IMR-90 (cell line): ENCODE results near the gene MID1. TPM values are rescaled to one million over a fixed set of nuclear protein-coding genes. Genes with fewer than 3 reads are reported as not detected.

ENCODE experiments used
- ATAC-seq: fragments of 200-7000 bp; cut with Tn5 transposase; 2 replicates; pipeline ENCODE4 v1.9.1; 2020; ENCODE audit warnings: low read depth, mild to moderate bottlenecking, moderate library complexity
- BruUV-seq: library from RNA; stranded (reverse); fragments of 400-500 nt; replicated peaks from 2 replicates; lab custom pipeline; 2021; lab: Mats Ljungman, UMichigan
- CTCF ChIA-PET: fragments of 300-600 bp; formaldehyde crosslinking; extraction: SDS; loops from one replicate; lab custom pipeline; 2021; ENCODE audit warnings: antibody characterized with exemption; lab: Yijun Ruan, JAX
- POLR2A ChIA-PET: fragments of 300-600 bp; sonication (Branson Sonifier 250); formaldehyde crosslinking; loops from one replicate; lab custom pipeline; 2022; ENCODE audit warnings: antibody characterized with exemption; ENCODE audit not compliant: unreplicated experiment; lab: Charles Lee
- DNase-seq: peaks from one replicate; pipeline ENCODE4 v3.0.0; 2013
- H2AFZ ChIP-seq: replicated peaks from 2 replicates; pipeline ENCODE3; 2013; ENCODE audit warnings: low read length, mild to moderate bottlenecking; ENCODE audit not compliant: poor library complexity
- H2AK5ac ChIP-seq: 2 replicates; pipeline ENCODE4 v1.6.1; 2013; ENCODE audit warnings: low read depth, low read length, inconsistent platforms
- H2AK9ac ChIP-seq: replicated peaks from 2 replicates; pipeline ENCODE3; 2013; ENCODE audit warnings: mild to moderate bottlenecking, low read depth, low read length, moderate library complexity; ENCODE audit not compliant: poor library complexity
- H2BK120ac ChIP-seq: 2 replicates; pipeline ENCODE4 v1.6.1; 2013; ENCODE audit warnings: low read depth, low read length, inconsistent platforms
- H2BK15ac ChIP-seq: 3 replicates; pipeline ENCODE4 v1.6.1; 2013; ENCODE audit warnings: low read depth, low read length, inconsistent platforms
- H2BK20ac ChIP-seq: 2 replicates; pipeline ENCODE4 v1.6.1; 2013; ENCODE audit warnings: low read depth, mild to moderate bottlenecking, inconsistent platforms, low read length, moderate library complexity
- H2BK5ac ChIP-seq: 2 replicates; pipeline ENCODE4 v1.6.1; 2013; ENCODE audit warnings: mild to moderate bottlenecking, low read depth, low read length, inconsistent platforms; ENCODE audit not compliant: poor library complexity, severe bottlenecking
- H3K14ac ChIP-seq: replicated peaks from 2 replicates; pipeline ENCODE4 v1.6.1; 2013; ENCODE audit warnings: low read depth, low read length, inconsistent platforms
- H3K18ac ChIP-seq: 2 replicates; pipeline ENCODE4 v1.6.1; 2013; ENCODE audit warnings: low read depth, low read length, control low read depth
- H3K23ac ChIP-seq: 2 replicates; pipeline ENCODE4 v1.6.1; 2013; ENCODE audit warnings: low read depth, low read length, inconsistent platforms
- H3K27ac ChIP-seq: 2 replicates; pipeline ENCODE4 v1.5.1; 2013; ENCODE audit warnings: mild to moderate bottlenecking, control low read depth, low read length; ENCODE audit not compliant: insufficient read depth
- H3K27me3 ChIP-seq: 2 replicates; pipeline ENCODE4 v1.6.1; 2013; ENCODE audit warnings: low read length; ENCODE audit not compliant: control insufficient read depth, insufficient read depth
- H3K36me3 ChIP-seq: 2 replicates; pipeline ENCODE4 v1.6.1; 2013; ENCODE audit warnings: low read length, mixed read lengths; ENCODE audit not compliant: control insufficient read depth, insufficient read depth
- H3K4ac ChIP-seq: 2 replicates; pipeline ENCODE4 v1.6.1; 2013; ENCODE audit warnings: low read depth, low read length, inconsistent platforms
- H3K4me1 ChIP-seq: 2 replicates; pipeline ENCODE4 v1.6.1; 2013; ENCODE audit warnings: low read length, mixed read lengths; ENCODE audit not compliant: control insufficient read depth, insufficient read depth
- H3K4me2 ChIP-seq: 2 replicates; pipeline ENCODE4 v1.6.1; 2013; ENCODE audit warnings: low read depth, mild to moderate bottlenecking, control low read depth, low read length, moderate library complexity
- H3K4me3 ChIP-seq: 2 replicates; pipeline ENCODE4 v1.5.1; 2013; ENCODE audit warnings: low read depth, mild to moderate bottlenecking, control low read depth, low read length, moderate library complexity; ENCODE audit not compliant: insufficient read depth
- H3K56ac ChIP-seq: 2 replicates; pipeline ENCODE4 v1.6.1; 2013; ENCODE audit warnings: low read length, inconsistent platforms; ENCODE audit not compliant: insufficient read depth; ENCODE audit errors: extremely low read depth
- H3K79me1 ChIP-seq, 2 experiments: 2 replicates each; pipeline ENCODE4 v1.6.1; 2013; ENCODE audit warnings: low read length in 2 of 2, inconsistent platforms in 1 of 2, low read depth in 1 of 2
- H3K9ac ChIP-seq: 2 replicates; pipeline ENCODE4 v1.6.1; 2013; ENCODE audit warnings: low read depth, low read length, control low read depth
- H3K9me1 ChIP-seq: 2 replicates; pipeline ENCODE4 v1.6.1; 2013; ENCODE audit warnings: low read length, inconsistent platforms; ENCODE audit not compliant: insufficient read depth
- H3K9me3 ChIP-seq: 2 replicates; pipeline ENCODE4 v1.6.1; 2013; ENCODE audit warnings: low read length; ENCODE audit not compliant: control insufficient read depth, insufficient read depth
- H4K20me1 ChIP-seq: 2 replicates; pipeline ENCODE4 v1.6.1; 2013; ENCODE audit warnings: low read length, inconsistent platforms; ENCODE audit not compliant: insufficient read depth
- H4K5ac ChIP-seq: 2 replicates; pipeline ENCODE4 v1.6.1; 2013; ENCODE audit warnings: mild to moderate bottlenecking, low read depth, low read length, control low read depth
- H4K8ac ChIP-seq, 2 experiments: 2 replicates each; pipeline ENCODE4 v1.6.1; 2013; ENCODE audit warnings: low read depth in 2 of 2, low read length in 2 of 2, control low read depth in 1 of 2, inconsistent platforms in 1 of 2
- H4K91ac ChIP-seq: 2 replicates; pipeline ENCODE4 v1.6.1; 2013; ENCODE audit warnings: low read depth, low read length, inconsistent platforms; ENCODE audit not compliant: insufficient read depth
- BHLHE40 ChIP-seq: fragments of 150-350 bp; IDR thresholded peaks from 2 replicates; pipeline ENCODE4 v1.6.1; 2016; ENCODE audit warnings: mild to moderate bottlenecking, low read depth, low read length
- CEBPB ChIP-seq: IDR thresholded peaks from 2 replicates; pipeline ENCODE4 v1.6.1; 2012; ENCODE audit warnings: low read depth, low read length, improper control_type of control experiment
- CHD1 ChIP-seq: IDR thresholded peaks from 2 replicates; pipeline ENCODE4 v1.6.1; 2012; ENCODE audit warnings: low read depth, low read length, improper control_type of control experiment
- CTCF ChIP-seq: conservative IDR thresholded peaks from 2 replicates; pipeline ENCODE4 v1.5.1; 2012; ENCODE audit warnings: mild to moderate bottlenecking, low read depth, low read length, improper control_type of control experiment
- ELK1 ChIP-seq: fragments of 150-350 bp; IDR thresholded peaks from 2 replicates; pipeline ENCODE4 v1.6.1; 2016; ENCODE audit warnings: low read depth, mild to moderate bottlenecking, low read length, moderate library complexity, borderline replicate concordance
- FOS ChIP-seq: fragments of 150-350 bp; IDR thresholded peaks from 2 replicates; pipeline ENCODE4 v1.6.1; 2016; ENCODE audit warnings: low read depth, low read length
- MAFK ChIP-seq: IDR thresholded peaks from 2 replicates; pipeline ENCODE4 v1.6.1; 2012; ENCODE audit warnings: low read depth, low read length, improper control_type of control experiment
- MAZ ChIP-seq: IDR thresholded peaks from 2 replicates; pipeline ENCODE4 v1.6.1; 2012; ENCODE audit warnings: low read depth, mild to moderate bottlenecking, low read length, improper control_type of control experiment, moderate library complexity, borderline replicate concordance
- MXI1 ChIP-seq: IDR thresholded peaks from 2 replicates; pipeline ENCODE4 v1.6.1; 2012; ENCODE audit warnings: low read depth, mild to moderate bottlenecking, low read length, moderate library complexity, borderline replicate concordance
- NFE2L2 ChIP-seq: fragments of 150-350 bp; IDR thresholded peaks from 2 replicates; pipeline ENCODE4 v1.6.1; 2016; ENCODE audit warnings: low read depth, mild to moderate bottlenecking, low read length
- POLR2A ChIP-seq: IDR thresholded peaks from 2 replicates; pipeline ENCODE4 v1.6.1; 2012; ENCODE audit warnings: mild to moderate bottlenecking, low read depth, low read length
- RAD21 ChIP-seq: IDR thresholded peaks from 2 replicates; pipeline ENCODE4 v1.6.1; 2012; ENCODE audit warnings: low read length, improper control_type of control experiment
- RCOR1 ChIP-seq: IDR thresholded peaks from 2 replicates; pipeline ENCODE4 v1.6.1; 2012; ENCODE audit warnings: mild to moderate bottlenecking, low read length, improper control_type of control experiment; ENCODE audit not compliant: insufficient replicate concordance
- RFX5 ChIP-seq: IDR thresholded peaks from 2 replicates; pipeline ENCODE4 v1.8.0; 2012; ENCODE audit warnings: low read depth, mild to moderate bottlenecking, low read length, moderate library complexity
- SMC3 ChIP-seq: fragments of 150-350 bp; IDR thresholded peaks from 2 replicates; pipeline ENCODE4 v1.6.1; 2016; ENCODE audit warnings: low read depth, mild to moderate bottlenecking, antibody characterized with exemption, low read length, moderate library complexity
- USF2 ChIP-seq: fragments of 150-350 bp; IDR thresholded peaks from 2 replicates; pipeline ENCODE4 v1.6.1; 2017; ENCODE audit warnings: mild to moderate bottlenecking, antibody characterized with exemption, low read length, low read depth
- WGBS, 2 experiments: methylation state at CpG; one replicate each; pipeline versions ENCODE4 v1.1.5 to v1.1.7; 2013; ENCODE audit warnings: missing lambda C conversion rate in 2 of 2; ENCODE audit not compliant: insufficient read length in 1 of 2; ENCODE audit errors: extremely low coverage in 2 of 2; 5-methylcytosine and 5-hydroxymethylcytosine counted together
- dilution Hi-C: fragments of 300-500 bp; cut with HindIII; formaldehyde crosslinking; loops from one replicate; pipeline ENCODE4 v1.14.3; 2018; ENCODE audit warnings: low sequenced_read_pairs; ENCODE audit not compliant: unreplicated experiment
- in situ Hi-C: fragments of 300-500 bp; cut with MboI; formaldehyde crosslinking; loops from 3 replicates; pipeline ENCODE4 v1.14.3; 2019; ENCODE audit warnings: low sequenced_read_pairs, inconsistent platforms, mixed read lengths
- intact Hi-C: fragments of 100-400 bp; cut with micrococcal nuclease; formaldehyde crosslinking; loops from 2 replicates; pipeline ENCODE4 v1.10.0; 2022
- polyA plus RNA-seq, 3 experiments: library from polyadenylated mRNA; depleted of rRNA; stranded (reverse); fragments of >200 nt; gene quantifications; 2 replicates each; pipeline ENCODE4 v1.2.3, GENCODE V29; 2012; ENCODE audit warnings: low replicate concordance in 1 of 3
- total RNA-seq: library from RNA; depleted of rRNA; stranded (reverse); fragments of >200 nt; gene quantifications from 2 replicates; pipeline ENCODE4 v1.2.3, GENCODE V29; 2012

The MID1 gene
- total and polyA plus RNA-seq, 2 of the 4 experiments (the other 2 are of a cell fraction), result 37.2 to 106 TPM

GRCh38 chrX:10602646-10603045 is 17.7 kb downstream of the MID1 start:
- in situ Hi-C loops, result no loop called here
- Histone ChIP-seq H3K9me1 (no peaks in the 10 kb centered on the region), H3K14ac (no peak overlapping the region), H3K79me1 (peaks cover 4 to 27% of the 10 kb centered on the region in 2 experiments; a peak in 3 of 4 replicates), H3K4me1 (no peaks in the 10 kb centered on the region; the same call in 1 of the 2 replicates), H2AK5ac (no peak overlapping the region), H3K18ac (no peak overlapping the region), H4K20me1 (no peaks in the 10 kb centered on the region), H3K9me3 (no peaks in the 10 kb centered on the region), H2BK120ac (no peak overlapping the region), H4K5ac (no peak overlapping the region), H3K36me3 (no peaks in the 10 kb centered on the region), H3K4me3 (no peak overlapping the region), H3K27ac (no peak overlapping the region), H3K9ac (no peak overlapping the region), H4K91ac (no peak overlapping the region), H2AFZ (no peak overlapping the region), H3K4me2 (no peak overlapping the region), H3K27me3 (no peaks in the 10 kb centered on the region), H3K4ac (no peak overlapping the region), H3K23ac (no peak overlapping the region), H2BK15ac (no peak overlapping the region), H3K56ac (no peak overlapping the region), H4K8ac (no peak overlapping the region), H2BK5ac (no peak overlapping the region), H2BK20ac (no peak overlapping the region), H2AK9ac (no peak overlapping the region)
- BruUV-seq, result no TSS peak
- CTCF ChIA-PET, result no interaction called here
- intact Hi-C loops, result no loop called here
- POLR2A ChIA-PET, result interaction anchor here (0.6 kb wide), 1 partner anchor 176 kb away, joined by 3 read pairs; no protein-coding TSS in a partner anchor
- dilution Hi-C loops, result no loop called here
- no peak for TF ChIP-seq NFE2L2
- no peak for TF ChIP-seq RFX5
- no peak for TF ChIP-seq MXI1
- TF ChIP-seq RCOR1, result no peak
- TF ChIP-seq CHD1, result no peak
- no peak for TF ChIP-seq RAD21
- no peak for TF ChIP-seq FOS
- TF ChIP-seq ELK1, result no peak
- no peak for TF ChIP-seq BHLHE40
- TF ChIP-seq MAFK, result no peak
- no peak for TF ChIP-seq POLR2A
- no peak for TF ChIP-seq SMC3
- TF ChIP-seq MAZ, result no peak
- TF ChIP-seq USF2, result no peak
- TF ChIP-seq CTCF, result no peak
- no peak for TF ChIP-seq CEBPB
- ATAC-seq (no peak), DNase-seq (no peak)
- WGBS, 2 experiments, result no CpG with 5 or more reads among the region's 2 CpGs
